Measurements from ENCODE around the gene KRTAP13-4.
A peak's percentile ranks its signal among the peaks of the same experiment; 100 is the strongest.

GRCh38 chr21:30463713-30464112, 33.7 kb downstream of the KRTAP13-4 start:
- TF ChIP-seq POLR2A (IDR thresholded peaks at IDR 0.05) (no peak), CTCF (IDR thresholded peaks at IDR 0.05) (peak in 1 of 2 donors; percentile 48), POLR2AphosphoS5 (IDR thresholded peaks at IDR 0.05) (no peak)
